ENCODE results near the gene AP5S1. TPM values are rescaled to one million over a fixed set of nuclear protein-coding genes. Genes with fewer than 3 reads are reported as not detected.

The AP5S1 gene
- total RNA-seq, 1 experiment from 2014 or later: 3.9 TPM

GRCh38 chr20:3797226-3797545, 23.2 kb upstream of the AP5S1 start:
- Histone ChIP-seq H3K4me2 (ENCODE audit: insufficient read depth, insufficient read length, low read length) (peak overlapping the region; percentile 35), H3K4me1 (ENCODE audit: insufficient read depth, low read length) (no peaks in the 10 kb centered on the region; the same call in 1 of the 2 replicates), H3K56ac (ENCODE audit: insufficient read length, low read depth, low read length) (no peak overlapping the region), H2AK5ac (ENCODE audit: insufficient read length, low read length) (no peak overlapping the region), H3K79me1 (ENCODE audit: insufficient read depth, low read depth, low read length, poor library complexity, severe bottlenecking) (no peaks in the 10 kb centered on the region), H2BK12ac (ENCODE audit: insufficient read length, low read depth, low read length) (no peak overlapping the region), H3K79me2 (ENCODE audit: insufficient read depth, low read length) (no peaks in the 10 kb centered on the region), H4K8ac (replicated peaks; ENCODE audit: insufficient read length, low read depth, low read length) (no peak overlapping the region), H3K23ac (ENCODE audit: insufficient read length, low read depth, low read length) (no peak overlapping the region), H3K4ac (ENCODE audit: low read depth, low read length) (no peak overlapping the region), H2AFZ (ENCODE audit: low read length) (no peak overlapping the region), H2BK120ac (ENCODE audit: low read depth, low read length, poor library complexity, severe bottlenecking) (no peak overlapping the region), H3K9ac (ENCODE audit: extremely low read depth, insufficient read length, low read length) (no peak overlapping the region), H3K23me2 (ENCODE audit: insufficient read length, low read depth, low read length, poor library complexity, severe bottlenecking) (peaks cover 19% of the 10 kb centered on the region), H2BK15ac (ENCODE audit: low read depth, low read length) (no peak overlapping the region), H3K27me3 (ENCODE audit: insufficient read depth, low read length) (no peaks in the 10 kb centered on the region), H3K27ac (ENCODE audit: insufficient read length, low read depth, low read length) (no peak overlapping the region), H2BK20ac (ENCODE audit: low read depth, low read length, poor library complexity, severe bottlenecking) (no peak overlapping the region), H3K14ac (ENCODE audit: insufficient read depth, low read length) (no peak overlapping the region), H4K5ac (ENCODE audit: insufficient read length, low read depth, low read length) (no peak overlapping the region), H3K9me3 (ENCODE audit: control insufficient read depth, low read depth, low read length) (no peaks in the 10 kb centered on the region), H3T11ph (ENCODE audit: low read length) (no peak overlapping the region), H4K20me1 (ENCODE audit: control insufficient read depth, insufficient read depth, insufficient read length) (no peaks in the 10 kb centered on the region), H3K18ac (ENCODE audit: insufficient read length, low read depth, low read length) (no peak overlapping the region), H2BK5ac (ENCODE audit: insufficient read length, low read length) (no peak overlapping the region), H4K91ac (ENCODE audit: insufficient read length, low read depth, low read length) (no peak overlapping the region)
- no peak for DNase-seq
- Mint-ChIP-seq H3K36me3 (ENCODE audit: insufficient read depth in 1 of 3, low read depth in 3 of 3) (peaks cover 8 to 18% (median 13%) of the 10 kb centered on the region in 3 experiments; a peak in 5 of 7 replicates), H3K9me3 (no peaks in the 10 kb centered on the region), H3K27me3 (ENCODE audit: low read depth) (peaks cover 19% of the 10 kb centered on the region), H3K27ac (peak overlapping the region in 1 of 3 experiments; percentile 23; a peak in 1 of 7 replicates), H3K4me1 (peaks cover 42 to 54% of the 10 kb centered on the region in 2 experiments), H3K4me3 (peak overlapping the region; percentile 73 to 92)
- WGBS (ENCODE audit: extremely low coverage, insufficient read length, low lambda C conversion rate): no CpG with 5 or more reads among the region's 5 CpGs
- no peak for TF ChIP-seq CTCF (conservative IDR thresholded peaks at IDR 0.05)
